Putamen (tissue), 1 donor: ENCODE data around the gene NFKB1.

Experiments used
- DNase-seq: peaks from one replicate; pipeline ENCODE4 v3.0.0-alpha.2; 2016; ENCODE audit warnings: low spot score

Gene NFKB1

GRCh38 chr4:102500352-102500695, 835 bp upstream of the NFKB1 start:
- no peak for DNase-seq

- DNase-seq = peak; percentile 70
Measured at GRCh38 chr4:102501447-102501696, 213 bp downstream of the NFKB1 start.

GRCh38 chr4:102502543-102502818, 1.3 kb downstream of the NFKB1 start:
- DNase-seq = no peak

- DNase-seq = no peak
Measured at GRCh38 chr4:102503301-102503746, 2.2 kb downstream of the NFKB1 start.

GRCh38 chr4:102503831-102504786, 3.0 kb downstream of the NFKB1 start:
- no peak for DNase-seq

- no peak for DNase-seq
Measured at GRCh38 chr4:102504941-102505340, 3.8 kb downstream of the NFKB1 start.

GRCh38 chr4:102505708-102506107, 4.5 kb downstream of the NFKB1 start:
- DNase-seq = no peak

- DNase-seq = no peak
Measured at GRCh38 chr4:102506523-102506922, 5.4 kb downstream of the NFKB1 start.

GRCh38 chr4:102511830-102512605, 10.9 kb downstream of the NFKB1 start:
- no peak for DNase-seq

GRCh38 chr4:102514298-102514964, 13.3 kb downstream of the NFKB1 start:
- no peak for DNase-seq

- DNase-seq = no peak
Measured at GRCh38 chr4:102517753-102518152, 16.6 kb downstream of the NFKB1 start.

- DNase-seq = no peak
Measured at GRCh38 chr4:102518703-102519131, 17.6 kb downstream of the NFKB1 start.

GRCh38 chr4:102519925-102520324, 18.8 kb downstream of the NFKB1 start:
- no peak for DNase-seq

- DNase-seq = no peak
Measured at GRCh38 chr4:102521570-102521969, 20.4 kb downstream of the NFKB1 start.

GRCh38 chr4:102522031-102522440, 20.9 kb downstream of the NFKB1 start:
- DNase-seq = no peak

- DNase-seq = no peak
Measured at GRCh38 chr4:102524691-102525090, 23.5 kb downstream of the NFKB1 start.

GRCh38 chr4:102525097-102525496, 23.9 kb downstream of the NFKB1 start:
- no peak for DNase-seq

- DNase-seq = no peak
Measured at GRCh38 chr4:102525504-102525903, 24.3 kb downstream of the NFKB1 start.

- no peak for DNase-seq
Measured at GRCh38 chr4:102526532-102526931, 25.4 kb downstream of the NFKB1 start.

- DNase-seq = no peak
Measured at GRCh38 chr4:102527695-102528283, 26.6 kb downstream of the NFKB1 start.

GRCh38 chr4:102529977-102530376, 28.8 kb downstream of the NFKB1 start:
- no peak for DNase-seq

GRCh38 chr4:102530986-102531385, 29.8 kb downstream of the NFKB1 start:
- DNase-seq = no peak

- no peak for DNase-seq
Measured at GRCh38 chr4:102531462-102531861, 30.3 kb downstream of the NFKB1 start.
